Natural killer cell (primary cell): ENCODE measurements around the gene CGB1. TPM values are rescaled to one million over a fixed set of nuclear protein-coding genes. Genes with fewer than 3 reads are reported as not detected.

Source experiments
- ATAC-seq, 3 donors: fragments of 150-1000 bp in 2 of 3; fragments of 200-7000 bp in 1 of 3; cut with Tn5 transposase; 1 replicate in 1 of 3; 2 replicates in 2 of 3; pipeline ENCODE4 v1.10.0; 2021; ENCODE audit warnings: mild to moderate bottlenecking in 2 of 3, moderate library complexity in 2 of 3
- DNase-seq, 2 donors: peaks; one replicate each; pipeline versions ENCODE4 v3.0.0 to v3.0.0-alpha.2; 2013 to 2021; ENCODE audit warnings: mixed read lengths in 1 of 2
- H3K27ac ChIP-seq: one replicate; pipeline ENCODE4 v1.5.1; 2013; ENCODE audit warnings: mild to moderate bottlenecking, low read length
- H3K27me3 ChIP-seq: one replicate; pipeline ENCODE4 v1.6.1; 2013; ENCODE audit warnings: low read length; ENCODE audit not compliant: control insufficient read depth, insufficient read depth
- H3K36me3 ChIP-seq: one replicate; pipeline ENCODE4 v1.6.1; 2013; ENCODE audit warnings: low read length; ENCODE audit not compliant: control insufficient read depth, insufficient read depth
- H3K4me1 ChIP-seq: one replicate; pipeline ENCODE4 v1.6.1; 2013; ENCODE audit warnings: low read length; ENCODE audit not compliant: control insufficient read depth, insufficient read depth
- H3K4me3 ChIP-seq: one replicate; pipeline ENCODE4 v1.5.1; 2013; ENCODE audit warnings: low read length
- H3K9me3 ChIP-seq: one replicate; pipeline ENCODE4 v1.6.1; 2013; ENCODE audit warnings: low read length; ENCODE audit not compliant: control insufficient read depth, insufficient read depth
- H3K27ac Mint-ChIP-seq, 2 donors: one replicate each; pipeline ENCODE4 v1.8.0; 2022; ENCODE audit warnings: mild to moderate bottlenecking in 2 of 2, mixed read lengths in 2 of 2, moderate library complexity in 1 of 2
- H3K27me3 Mint-ChIP-seq, 2 donors: one replicate each; pipeline ENCODE4 v1.8.0; 2022; ENCODE audit warnings: low read depth in 2 of 2, mixed read lengths in 2 of 2
- H3K36me3 Mint-ChIP-seq: one replicate; pipeline ENCODE4 v1.8.0; 2022; ENCODE audit warnings: mixed read lengths
- H3K4me1 Mint-ChIP-seq, 2 donors: one replicate each; pipeline ENCODE4 v1.8.0; 2022; ENCODE audit warnings: mixed read lengths in 2 of 2
- H3K4me3 Mint-ChIP-seq: one replicate; pipeline ENCODE4 v1.8.0; 2022; ENCODE audit warnings: mild to moderate bottlenecking, moderate library complexity, mixed read lengths
- H3K9me3 Mint-ChIP-seq, 2 donors: one replicate each; pipeline ENCODE4 v1.8.0; 2022; ENCODE audit warnings: mixed read lengths in 2 of 2
- WGBS: methylation state at CpG from one replicate; pipeline ENCODE4 v1.1.7; 2013; ENCODE audit warnings: missing lambda C conversion rate; ENCODE audit not compliant: insufficient coverage; 5-methylcytosine and 5-hydroxymethylcytosine counted together
- intact Hi-C: fragments of 100-400 bp; cut with micrococcal nuclease; formaldehyde crosslinking; loops from one replicate; pipeline ENCODE4 v1.14.2; 2022
- total RNA-seq, 4 donors: library from RNA; stranded (reverse); fragments of 120-200 nt in 1 of 4; gene quantifications; one replicate each; pipeline versions ENCODE4 v1.2.3 to v1.2.4, GENCODE V29; 2013 to 2022
- TF ChIP-seq, protein P1 (sequence below): fragments of 200-600 bp; IDR thresholded peaks from one replicate; pipeline ENCODE4 v1.8.0; 2022; ENCODE audit warnings: antibody characterized with exemption

The CGB1 gene
- total RNA-seq, 3 donors from 2014 or later (not counting 1 experiment from before 2014, with no cell fraction given) = not detected

DNA sequence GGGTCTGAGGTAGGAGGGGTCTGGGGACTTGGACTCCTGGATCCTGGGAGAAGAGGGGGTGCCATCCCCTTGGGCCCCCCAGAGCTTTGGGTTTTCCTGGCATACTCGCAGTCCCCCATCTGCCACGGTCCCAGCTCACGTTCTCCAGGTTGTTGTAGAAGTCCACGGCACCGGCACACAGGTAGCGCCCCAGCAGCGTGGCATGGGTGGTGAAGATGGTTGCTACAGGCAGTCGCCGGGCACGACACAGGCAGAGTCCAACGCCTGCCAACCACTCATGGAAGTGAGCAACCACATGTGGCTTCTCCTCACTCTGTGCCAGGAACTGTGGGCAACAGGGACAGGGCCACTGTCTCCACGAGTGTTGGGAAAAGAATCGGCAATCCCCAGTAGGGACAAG lies 51.0 kb downstream of the CGB1 start:
- H3K4me1 ChIP-seq = no peaks in the 10 kb centered on the region
- H3K27ac Mint-ChIP-seq = no peak overlapping the region
- TF ChIP-seq, protein P1, sequence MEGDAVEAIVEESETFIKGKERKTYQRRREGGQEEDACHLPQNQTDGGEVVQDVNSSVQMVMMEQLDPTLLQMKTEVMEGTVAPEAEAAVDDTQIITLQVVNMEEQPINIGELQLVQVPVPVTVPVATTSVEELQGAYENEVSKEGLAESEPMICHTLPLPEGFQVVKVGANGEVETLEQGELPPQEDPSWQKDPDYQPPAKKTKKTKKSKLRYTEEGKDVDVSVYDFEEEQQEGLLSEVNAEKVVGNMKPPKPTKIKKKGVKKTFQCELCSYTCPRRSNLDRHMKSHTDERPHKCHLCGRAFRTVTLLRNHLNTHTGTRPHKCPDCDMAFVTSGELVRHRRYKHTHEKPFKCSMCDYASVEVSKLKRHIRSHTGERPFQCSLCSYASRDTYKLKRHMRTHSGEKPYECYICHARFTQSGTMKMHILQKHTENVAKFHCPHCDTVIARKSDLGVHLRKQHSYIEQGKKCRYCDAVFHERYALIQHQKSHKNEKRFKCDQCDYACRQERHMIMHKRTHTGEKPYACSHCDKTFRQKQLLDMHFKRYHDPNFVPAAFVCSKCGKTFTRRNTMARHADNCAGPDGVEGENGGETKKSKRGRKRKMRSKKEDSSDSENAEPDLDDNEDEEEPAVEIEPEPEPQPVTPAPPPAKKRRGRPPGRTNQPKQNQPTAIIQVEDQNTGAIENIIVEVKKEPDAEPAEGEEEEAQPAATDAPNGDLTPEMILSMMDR = no peak
- ATAC-seq (no peak), DNase-seq (no peak)
- 96% methylated on average over 13 of the region's 13 CpGs for WGBS
- H3K36me3 ChIP-seq = peaks cover 10% of the 10 kb centered on the region
- H3K27ac ChIP-seq = no peak overlapping the region
- no peaks in the 10 kb centered on the region for H3K27me3 Mint-ChIP-seq
- no peaks in the 10 kb centered on the region for H3K27me3 ChIP-seq
- intact Hi-C loops = no loop called here
- H3K4me1 Mint-ChIP-seq = peaks cover 6 to 9% of the 10 kb centered on the region in 2 donors
- H3K9me3 Mint-ChIP-seq = no peaks in the 10 kb centered on the region
- H3K4me3 Mint-ChIP-seq = no peak overlapping the region
- H3K4me3 ChIP-seq = no peak overlapping the region
- H3K9me3 ChIP-seq = no peaks in the 10 kb centered on the region
- H3K36me3 Mint-ChIP-seq = no peaks in the 10 kb centered on the region

Other genes starting within 250 kb of the CGB1 start
- gene BCAT2, start 225.9 kb downstream of the CGB1 start, total RNA-seq = 10 to 100 TPM; 11.4 to 14.5 (median 12.1) TPM
- under 1 TPM in 1 of 3 donors, not detected in 2; 0.75 TPM for gene HSD17B14, start 200.4 kb downstream of the CGB1 start, total RNA-seq
- 1 to 10 TPM; 2.5 to 6.5 (median 5.2) TPM for gene PLEKHA4, start 168.3 kb downstream of the CGB1 start, total RNA-seq
- 1,000 to 10,000 TPM in 2 of 3 donors, 100 to 1,000 TPM in 1; 942 to 1,308 (median 1,174) TPM for gene PPP1R15A, start 164.5 kb downstream of the CGB1 start, total RNA-seq
- gene TULP2, start 138.2 kb downstream of the CGB1 start, total RNA-seq = not detected
- gene NUCB1, start 136.6 kb downstream of the CGB1 start, total RNA-seq = 100 to 1,000 TPM; 163 to 192 (median 171) TPM
- gene DHDH, start 103.2 kb downstream of the CGB1 start, total RNA-seq = not detected
- 100 to 1,000 TPM; 117 to 133 (median 120) TPM for gene BAX, start 82.0 kb downstream of the CGB1 start, total RNA-seq
- gene FTL, start 71.6 kb downstream of the CGB1 start, total RNA-seq = 1,000 to 10,000 TPM in 2 of 3 donors, 100 to 1,000 TPM in 1; 554 to 1,168 (median 1,024) TPM
- 10 to 100 TPM; 31.6 to 34.5 (median 34.4) TPM for gene GYS1, start 43.6 kb downstream of the CGB1 start, total RNA-seq
- gene RUVBL2, start 43.0 kb downstream of the CGB1 start, total RNA-seq = 10 to 100 TPM; 23.6 to 28.3 (median 26.5) TPM
- 1 to 10 TPM in 1 of 3 donors, not detected in 2; 1.4 TPM for gene LHB, start 19.8 kb downstream of the CGB1 start, total RNA-seq
- not detected for gene CGB3, start 12.6 kb downstream of the CGB1 start, total RNA-seq
- not detected for gene CGB2, start 5.0 kb downstream of the CGB1 start, total RNA-seq
- gene CGB5, start 7.0 kb upstream of the CGB1 start, total RNA-seq = not detected
- gene CGB8, start 12.2 kb upstream of the CGB1 start, total RNA-seq = not detected
- not detected for gene CGB7, start 20.9 kb upstream of the CGB1 start, total RNA-seq
- gene NTF4, start 27.9 kb upstream of the CGB1 start, total RNA-seq = not detected
- gene KCNA7, start 35.8 kb upstream of the CGB1 start, total RNA-seq = not detected
- 100 to 1,000 TPM; 244 to 312 (median 299) TPM for gene SNRNP70, start 48.6 kb upstream of the CGB1 start, total RNA-seq
- 1 to 10 TPM; 6.2 to 8.8 (median 6.5) TPM for gene LIN7B, start 77.5 kb upstream of the CGB1 start, total RNA-seq
- 1 to 10 TPM; 2.3 to 2.7 (median 2.7) TPM for gene C19orf73, start 82.2 kb upstream of the CGB1 start, total RNA-seq
- gene PPFIA3, start 82.6 kb upstream of the CGB1 start, total RNA-seq = 1 to 10 TPM; 5.3 to 5.5 (median 5.3) TPM
- not detected for gene HRC, start 118.5 kb upstream of the CGB1 start, total RNA-seq
- gene TRPM4, start 120.9 kb upstream of the CGB1 start, total RNA-seq = under 1 TPM in 1 of 3 donors, not detected in 2; 0.20 TPM